HL-60 (cell line): Measurements from ENCODE around the gene LEUTX.

Source experiments
- CTCF ChIP-seq: IDR thresholded peaks from one replicate; pipeline ENCODE4 v1.5.1; 2011; ENCODE audit warnings: low read length, control low read depth, inconsistent platforms; ENCODE audit not compliant: insufficient read depth
- GABPA ChIP-seq: IDR thresholded peaks from 2 replicates; pipeline ENCODE4 v1.6.1; 2012; ENCODE audit warnings: low read depth
- POLR2AphosphoS5 ChIP-seq: IDR thresholded peaks from 2 replicates; pipeline ENCODE4 v1.6.1; 2012; ENCODE audit warnings: low read depth
- SPI1 ChIP-seq: IDR thresholded peaks from 2 replicates; pipeline ENCODE4 v1.6.1; 2012; ENCODE audit warnings: low read depth, mild to moderate bottlenecking, borderline replicate concordance
- TF ChIP-seq, protein P1 (sequence below): IDR thresholded peaks from 2 replicates; pipeline ENCODE4 v1.6.1; 2012; ENCODE audit warnings: low read depth; ENCODE audit not compliant: insufficient replicate concordance

- TF ChIP-seq CTCF (no peak), POLR2AphosphoS5 (no peak), SPI1 (no peak), GABPA (no peak)
- TF ChIP-seq, protein P1, sequence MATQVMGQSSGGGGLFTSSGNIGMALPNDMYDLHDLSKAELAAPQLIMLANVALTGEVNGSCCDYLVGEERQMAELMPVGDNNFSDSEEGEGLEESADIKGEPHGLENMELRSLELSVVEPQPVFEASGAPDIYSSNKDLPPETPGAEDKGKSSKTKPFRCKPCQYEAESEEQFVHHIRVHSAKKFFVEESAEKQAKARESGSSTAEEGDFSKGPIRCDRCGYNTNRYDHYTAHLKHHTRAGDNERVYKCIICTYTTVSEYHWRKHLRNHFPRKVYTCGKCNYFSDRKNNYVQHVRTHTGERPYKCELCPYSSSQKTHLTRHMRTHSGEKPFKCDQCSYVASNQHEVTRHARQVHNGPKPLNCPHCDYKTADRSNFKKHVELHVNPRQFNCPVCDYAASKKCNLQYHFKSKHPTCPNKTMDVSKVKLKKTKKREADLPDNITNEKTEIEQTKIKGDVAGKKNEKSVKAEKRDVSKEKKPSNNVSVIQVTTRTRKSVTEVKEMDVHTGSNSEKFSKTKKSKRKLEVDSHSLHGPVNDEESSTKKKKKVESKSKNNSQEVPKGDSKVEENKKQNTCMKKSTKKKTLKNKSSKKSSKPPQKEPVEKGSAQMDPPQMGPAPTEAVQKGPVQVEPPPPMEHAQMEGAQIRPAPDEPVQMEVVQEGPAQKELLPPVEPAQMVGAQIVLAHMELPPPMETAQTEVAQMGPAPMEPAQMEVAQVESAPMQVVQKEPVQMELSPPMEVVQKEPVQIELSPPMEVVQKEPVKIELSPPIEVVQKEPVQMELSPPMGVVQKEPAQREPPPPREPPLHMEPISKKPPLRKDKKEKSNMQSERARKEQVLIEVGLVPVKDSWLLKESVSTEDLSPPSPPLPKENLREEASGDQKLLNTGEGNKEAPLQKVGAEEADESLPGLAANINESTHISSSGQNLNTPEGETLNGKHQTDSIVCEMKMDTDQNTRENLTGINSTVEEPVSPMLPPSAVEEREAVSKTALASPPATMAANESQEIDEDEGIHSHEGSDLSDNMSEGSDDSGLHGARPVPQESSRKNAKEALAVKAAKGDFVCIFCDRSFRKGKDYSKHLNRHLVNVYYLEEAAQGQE: no peak
Measured at GRCh38 chr19:39834287-39834841, 55.7 kb downstream of the LEUTX start.
